Thoracic aorta (tissue), 2 donors: ENCODE results near the gene LDLRAD3. TPM values are rescaled to one million over a fixed set of nuclear protein-coding genes. Genes with fewer than 3 reads are reported as not detected.

Experiments
- ATAC-seq: fragments of 150-250 bp; one replicate; pipeline ENCODE4 v1.8.0; 2017; ENCODE audit warnings: low read depth; ENCODE audit not compliant: insufficient number of reproducible peaks, low FRiP score
- DNase-seq: peaks from one replicate; pipeline ENCODE4 v3.0.0-alpha.2; 2020; ENCODE audit warnings: low spot score
- H3K27ac ChIP-seq, 2 donors: fragments of 200-600 bp; sonication (generic); 1 replicate in 1 of 2; 2 replicates in 1 of 2; pipeline ENCODE4 v1.5.1; 2016; ENCODE audit warnings: mild to moderate bottlenecking in 2 of 2, moderate library complexity in 2 of 2
- H3K27me3 ChIP-seq: fragments of 200-600 bp; sonication (generic); replicated peaks from 2 replicates; pipeline ENCODE4 v1.6.0; 2016; ENCODE audit warnings: mild to moderate bottlenecking; ENCODE audit not compliant: insufficient read depth
- H3K36me3 ChIP-seq: fragments of 200-600 bp; sonication (generic); one replicate; pipeline ENCODE4 v1.5.1; 2016
- H3K4me1 ChIP-seq, 2 donors: fragments of 200-600 bp; sonication (generic); 1 replicate in 1 of 2; 2 replicates in 1 of 2; pipeline versions ENCODE4 v1.5.1 to v1.6.0; 2016; ENCODE audit warnings: low read depth in 2 of 2, mild to moderate bottlenecking in 1 of 2; ENCODE audit not compliant: control insufficient read depth in 1 of 2
- H3K4me3 ChIP-seq: fragments of 200-600 bp; sonication (generic); 2 replicates; pipeline ENCODE4 v1.5.1; 2016; ENCODE audit warnings: mild to moderate bottlenecking
- H3K9me3 ChIP-seq: fragments of 200-600 bp; sonication (generic); 2 replicates; pipeline ENCODE4 v1.5.1; 2016
- CTCF ChIP-seq: fragments of 200-600 bp; sonication (generic); IDR thresholded peaks from one replicate; pipeline ENCODE4 v1.5.1; 2019; ENCODE audit warnings: antibody characterized with exemption
- total RNA-seq, 2 donors: library from RNA; depleted of rRNA; stranded (reverse); fragments of >200 nt; gene quantifications; one replicate each; pipeline versions ENCODE4 v1.1.0 to v1.2.3, GENCODE V29; 2016

LDLRAD3 gene
- total RNA-seq, 2 donors from 2014 or later: 6.1 to 17.2 TPM

GRCh38 chr11:35945137-35945518 is 1.3 kb downstream of the LDLRAD3 start:
- ATAC-seq (no peak), DNase-seq (no peak)
- Histone ChIP-seq H3K4me1 (peaks cover 7 to 8% of the 10 kb centered on the region in 2 donors), H3K4me3 (peak overlapping the region; percentile 78), H3K27ac (no peak overlapping the region), H3K9me3 (no peaks in the 10 kb centered on the region), H3K27me3 (no peaks in the 10 kb centered on the region), H3K36me3 (no peaks in the 10 kb centered on the region)
- TF ChIP-seq CTCF: no peak

GRCh38 chr11:35946766-35947165 is 2.9 kb downstream of the LDLRAD3 start:
- no peak for TF ChIP-seq CTCF
- no peaks in the 10 kb centered on the region for H3K36me3 ChIP-seq
- no peaks in the 10 kb centered on the region for H3K9me3 ChIP-seq
- H3K4me3 ChIP-seq: no peak overlapping the region
- no peak for DNase-seq
- no peak for ATAC-seq
- no peak overlapping the region for H3K27ac ChIP-seq
- H3K27me3 ChIP-seq: no peaks in the 10 kb centered on the region
- peaks cover 7 to 8% of the 10 kb centered on the region in 2 donors for H3K4me1 ChIP-seq

GRCh38 chr11:35947437-35947836 is 3.6 kb downstream of the LDLRAD3 start:
- no peaks in the 10 kb centered on the region for H3K9me3 ChIP-seq

GRCh38 chr11:35949242-35949641 is 5.4 kb downstream of the LDLRAD3 start:
- peaks cover 3 to 7% of the 10 kb centered on the region in 2 donors for H3K4me1 ChIP-seq
- DNase-seq: no peak
- no peak overlapping the region for H3K4me3 ChIP-seq
- H3K27me3 ChIP-seq: no peaks in the 10 kb centered on the region
- no peaks in the 10 kb centered on the region for H3K36me3 ChIP-seq
- no peak for ATAC-seq
- H3K9me3 ChIP-seq: no peaks in the 10 kb centered on the region
- H3K27ac ChIP-seq: no peak overlapping the region
- no peak for TF ChIP-seq CTCF

More at GRCh38 chr11:35947437-35947836, 3.6 kb downstream of the LDLRAD3 start:
- Histone ChIP-seq H3K36me3 (no peaks in the 10 kb centered on the region), H3K4me1 (peaks cover 7 to 8% of the 10 kb centered on the region in 2 donors), H3K4me3 (no peak overlapping the region), H3K27me3 (no peaks in the 10 kb centered on the region), H3K27ac (no peak overlapping the region)
- no peak for DNase-seq
- TF ChIP-seq CTCF: no peak
- no peak for ATAC-seq

GRCh38 chr11:35950082-35950481 is 6.2 kb downstream of the LDLRAD3 start:
- Histone ChIP-seq H3K27ac (no peak overlapping the region), H3K4me3 (no peak overlapping the region), H3K36me3 (no peaks in the 10 kb centered on the region), H3K9me3 (no peaks in the 10 kb centered on the region), H3K27me3 (no peaks in the 10 kb centered on the region), H3K4me1 (no peaks in the 10 kb centered on the region)
- no peak for ATAC-seq
- no peak for TF ChIP-seq CTCF
- no peak for DNase-seq
